ENCODE data around the gene SLC39A3. TPM values are rescaled to one million over a fixed set of nuclear protein-coding genes. Genes with fewer than 3 reads are reported as not detected.

SLC39A3 gene
- total RNA-seq, 1 experiment from 2014 or later, result 32.4 TPM

GRCh38 chr19:2743099-2743498 lies 3.3 kb upstream of the SLC39A3 start:
- Histone ChIP-seq H4K5ac (ENCODE audit: insufficient read length, low read depth, low read length) (no peak overlapping the region), H2AK5ac (ENCODE audit: insufficient read length, low read length) (no peak overlapping the region), H4K20me1 (ENCODE audit: control insufficient read depth, insufficient read depth, insufficient read length) (no peaks in the 10 kb centered on the region), H3K56ac (ENCODE audit: insufficient read length, low read depth, low read length) (no peak overlapping the region), H4K91ac (ENCODE audit: insufficient read length, low read depth, low read length) (no peak overlapping the region), H3K79me2 (ENCODE audit: insufficient read depth, low read length) (no peaks in the 10 kb centered on the region), H2BK15ac (ENCODE audit: low read depth, low read length) (no peak overlapping the region), H3K4me2 (ENCODE audit: insufficient read depth, insufficient read length, low read length) (no peak overlapping the region), H2AFZ (ENCODE audit: low read length) (no peak overlapping the region), H3K27ac (ENCODE audit: insufficient read length, low read depth, low read length) (no peak overlapping the region), H2BK120ac (ENCODE audit: low read depth, low read length, poor library complexity, severe bottlenecking) (no peak overlapping the region), H3K9me3 (ENCODE audit: control insufficient read depth, low read depth, low read length) (no peaks in the 10 kb centered on the region), H2BK20ac (ENCODE audit: low read depth, low read length, poor library complexity, severe bottlenecking) (no peak overlapping the region), H4K8ac (replicated peaks; ENCODE audit: insufficient read length, low read depth, low read length) (no peak overlapping the region), H2BK12ac (ENCODE audit: insufficient read length, low read depth, low read length) (no peak overlapping the region), H3K79me1 (ENCODE audit: insufficient read depth, low read depth, low read length, poor library complexity, severe bottlenecking) (no peaks in the 10 kb centered on the region), H3T11ph (ENCODE audit: low read length) (no peak overlapping the region), H3K27me3 (ENCODE audit: insufficient read depth, low read length) (no peaks in the 10 kb centered on the region; the same call in 1 of the 2 replicates), H3K14ac (ENCODE audit: insufficient read depth, low read length) (no peak overlapping the region), H2BK5ac (ENCODE audit: insufficient read length, low read length) (no peak overlapping the region), H3K4me1 (ENCODE audit: insufficient read depth, low read length) (no peaks in the 10 kb centered on the region), H3K9ac (ENCODE audit: extremely low read depth, insufficient read length, low read length) (no peak overlapping the region), H3K23ac (ENCODE audit: insufficient read length, low read depth, low read length) (no peak overlapping the region), H3K23me2 (ENCODE audit: insufficient read length, low read depth, low read length, poor library complexity, severe bottlenecking) (peaks cover 5% of the 10 kb centered on the region), H3K4ac (ENCODE audit: low read depth, low read length) (no peak overlapping the region), H3K18ac (ENCODE audit: insufficient read length, low read depth, low read length) (no peak overlapping the region)
- H3K27ac Mint-ChIP-seq, result no peak overlapping the region
- no peaks in the 10 kb centered on the region for H3K9me3 Mint-ChIP-seq
- no CpG with 5 or more reads among the region's 8 CpGs for WGBS (ENCODE audit: extremely low coverage, insufficient read length, low lambda C conversion rate)
- peaks cover 5 to 6% of the 10 kb centered on the region in 2 experiments for H3K4me1 Mint-ChIP-seq
- DNase-seq, result no peak
- H3K27me3 Mint-ChIP-seq (ENCODE audit: low read depth), result peaks cover 46% of the 10 kb centered on the region
- peaks cover 0 to 2% (median 2%) of the 10 kb centered on the region in 3 experiments; a peak in 3 of 7 replicates for H3K36me3 Mint-ChIP-seq (ENCODE audit: insufficient read depth in 1 of 3, low read depth in 3 of 3)
- H3K4me3 Mint-ChIP-seq, result no peak overlapping the region
- TF ChIP-seq CTCF (conservative IDR thresholded peaks at IDR 0.05), result no peak
